Thoracic aorta (tissue), 2 donors: ENCODE data around the gene KLHDC4. TPM values are rescaled to one million over a fixed set of nuclear protein-coding genes. Genes with fewer than 3 reads are reported as not detected.

Experiments
- ATAC-seq: fragments of 150-250 bp; one replicate; pipeline ENCODE4 v1.8.0; 2017; ENCODE audit warnings: low read depth; ENCODE audit not compliant: insufficient number of reproducible peaks, low FRiP score
- DNase-seq: peaks from one replicate; pipeline ENCODE4 v3.0.0-alpha.2; 2020; ENCODE audit warnings: low spot score
- H3K27ac ChIP-seq, 2 donors: fragments of 200-600 bp; sonication (generic); 1 replicate in 1 of 2; 2 replicates in 1 of 2; pipeline ENCODE4 v1.5.1; 2016; ENCODE audit warnings: mild to moderate bottlenecking in 2 of 2, moderate library complexity in 2 of 2
- H3K27me3 ChIP-seq: fragments of 200-600 bp; sonication (generic); replicated peaks from 2 replicates; pipeline ENCODE4 v1.6.0; 2016; ENCODE audit warnings: mild to moderate bottlenecking; ENCODE audit not compliant: insufficient read depth
- H3K36me3 ChIP-seq: fragments of 200-600 bp; sonication (generic); one replicate; pipeline ENCODE4 v1.5.1; 2016
- H3K4me1 ChIP-seq, 2 donors: fragments of 200-600 bp; sonication (generic); 1 replicate in 1 of 2; 2 replicates in 1 of 2; pipeline versions ENCODE4 v1.5.1 to v1.6.0; 2016; ENCODE audit warnings: low read depth in 2 of 2, mild to moderate bottlenecking in 1 of 2; ENCODE audit not compliant: control insufficient read depth in 1 of 2
- H3K4me3 ChIP-seq: fragments of 200-600 bp; sonication (generic); 2 replicates; pipeline ENCODE4 v1.5.1; 2016; ENCODE audit warnings: mild to moderate bottlenecking
- H3K9me3 ChIP-seq: fragments of 200-600 bp; sonication (generic); 2 replicates; pipeline ENCODE4 v1.5.1; 2016
- CTCF ChIP-seq: fragments of 200-600 bp; sonication (generic); IDR thresholded peaks from one replicate; pipeline ENCODE4 v1.5.1; 2019; ENCODE audit warnings: antibody characterized with exemption
- total RNA-seq, 2 donors: library from RNA; depleted of rRNA; stranded (reverse); fragments of >200 nt; gene quantifications; one replicate each; pipeline versions ENCODE4 v1.1.0 to v1.2.3, GENCODE V29; 2016

The KLHDC4 gene
- total RNA-seq, 2 donors from 2014 or later: 33.4 to 61.4 TPM

- peaks cover 17% of the 10 kb centered on the region for H3K36me3 ChIP-seq
- H3K4me3 ChIP-seq: no peak overlapping the region
- DNase-seq: no peak
- no peaks in the 10 kb centered on the region for H3K27me3 ChIP-seq
- H3K27ac ChIP-seq: no peak overlapping the region
- no peaks in the 10 kb centered on the region for H3K9me3 ChIP-seq
- ATAC-seq: no peak
- TF ChIP-seq CTCF: no peak
- peaks cover 0 to 13% of the 10 kb centered on the region in 2 donors for H3K4me1 ChIP-seq
These were observed 20.9 kb downstream of the KLHDC4 start for GRCh38 chr16:87744750-87745514.

GRCh38 chr16:87742781-87743490, 22.9 kb downstream of the KLHDC4 start:
- TF ChIP-seq CTCF: no peak
- no peak overlapping the region for H3K27ac ChIP-seq
- no peak overlapping the region for H3K4me3 ChIP-seq
- H3K9me3 ChIP-seq: no peaks in the 10 kb centered on the region
- H3K4me1 ChIP-seq: peaks cover 0 to 13% of the 10 kb centered on the region in 2 donors
- peaks cover 2% of the 10 kb centered on the region for H3K36me3 ChIP-seq
- H3K27me3 ChIP-seq: no peaks in the 10 kb centered on the region
- DNase-seq: no peak
- ATAC-seq: no peak

- Histone ChIP-seq H3K27me3 (no peaks in the 10 kb centered on the region), H3K36me3 (no peaks in the 10 kb centered on the region), H3K4me1 (peaks cover 0 to 13% of the 10 kb centered on the region in 2 donors), H3K27ac (no peak overlapping the region), H3K9me3 (no peaks in the 10 kb centered on the region), H3K4me3 (no peak overlapping the region)
- no peak for TF ChIP-seq CTCF
- ATAC-seq: no peak
- DNase-seq: no peak
These were observed 23.9 kb downstream of the KLHDC4 start for GRCh38 chr16:87741700-87742415.

GRCh38 chr16:87740909-87741424, 24.8 kb downstream of the KLHDC4 start:
- DNase-seq (no peak), ATAC-seq (no peak)
- H3K27me3 ChIP-seq: no peaks in the 10 kb centered on the region
- peaks cover 6% of the 10 kb centered on the region for H3K36me3 ChIP-seq
- peaks cover 0 to 13% of the 10 kb centered on the region in 2 donors for H3K4me1 ChIP-seq
- H3K27ac ChIP-seq: no peak overlapping the region
- no peak overlapping the region for H3K4me3 ChIP-seq
- no peaks in the 10 kb centered on the region for H3K9me3 ChIP-seq
- TF ChIP-seq CTCF: no peak

GRCh38 chr16:87740441-87740840, 25.3 kb downstream of the KLHDC4 start:
- Histone ChIP-seq H3K36me3 (peaks cover 8% of the 10 kb centered on the region), H3K9me3 (no peaks in the 10 kb centered on the region), H3K27me3 (no peaks in the 10 kb centered on the region), H3K4me1 (peaks cover 0 to 13% of the 10 kb centered on the region in 2 donors), H3K27ac (no peak overlapping the region), H3K4me3 (no peak overlapping the region)
- ATAC-seq (no peak), DNase-seq (no peak)
- TF ChIP-seq CTCF: no peak
